HepG2 (cell line): ENCODE results near the gene GPR162. TPM values are rescaled to one million over a fixed set of nuclear protein-coding genes. Genes with fewer than 3 reads are reported as not detected.

Source experiments
- CENPX ChIP-seq: sonication (generic); formaldehyde crosslinking; IDR thresholded peaks from 2 replicates; pipeline ENCODE4 v1.9.0; 2021; ENCODE audit warnings: mild to moderate bottlenecking, missing genetic modification reagents, moderate library complexity
- MYC ChIP-seq: sonication (generic); formaldehyde crosslinking; IDR thresholded peaks from 2 replicates; pipeline ENCODE4 v1.9.0; 2021; ENCODE audit warnings: missing genetic modification reagents, borderline replicate concordance
- ZFP36L1 ChIP-seq: sonication (generic); formaldehyde crosslinking; IDR thresholded peaks from 2 replicates; pipeline ENCODE4 v1.8.0; 2022; ENCODE audit warnings: mild to moderate bottlenecking, missing genetic modification reagents, moderate library complexity
- ZNF142 ChIP-seq: sonication (generic); formaldehyde crosslinking; IDR thresholded peaks from 2 replicates; pipeline ENCODE4 v1.4.0; 2020; ENCODE audit warnings: missing genetic modification reagents
- ZNF280D ChIP-seq: sonication (generic); formaldehyde crosslinking; IDR thresholded peaks from 2 replicates; pipeline ENCODE4 v1.5.1; 2020; ENCODE audit warnings: mild to moderate bottlenecking, missing genetic modification reagents
- ZNF407 ChIP-seq: sonication (generic); formaldehyde crosslinking; IDR thresholded peaks from one replicate; pipeline ENCODE4 v1.5.1; 2020; ENCODE audit warnings: mild to moderate bottlenecking, missing genetic modification reagents; ENCODE audit errors: not compliant biosample characterization
- ZNF770 ChIP-seq: sonication (generic); formaldehyde crosslinking; IDR thresholded peaks from 2 replicates; pipeline ENCODE4 v1.5.0; 2020; ENCODE audit warnings: mild to moderate bottlenecking, missing genetic modification reagents
- polyA plus RNA-seq, 8 experiments: library from polyadenylated mRNA; depleted of rRNA in 3 of 8; stranded (reverse) in 7 of 8; unstranded in 1 of 8; fragments of >200 nt; fragmentation: Illumina TruSeq in 4 of 8; extraction: Trizol in 4 of 8; gene quantifications; 2 replicates each; pipeline versions ENCODE4 v1.2.1 to v1.2.3, GENCODE V29; 2011 to 2016; ENCODE audit warnings: low read depth in 4 of 8, missing spikeins in 1 of 8, mixed read lengths in 1 of 8; ENCODE audit not compliant: insufficient read depth in 1 of 8
- total RNA-seq, 5 experiments: library from RNA; depleted of rRNA; stranded (reverse); fragments of >200 nt; fragmentation: Illumina TruSeq; extraction: Trizol; gene quantifications; 2 replicates each; pipeline ENCODE4 v1.2.3, GENCODE V29; 2016; ENCODE audit warnings: low read depth in 1 of 5

GPR162 gene
- total and polyA plus RNA-seq, 2 of the 13 experiments (the other 11 are each of a cell fraction or from before 2014, with no cell fraction given) = 0.08 TPM; not detected in 1

GRCh38 chr12:6866920-6867412, 45.3 kb downstream of the GPR162 start (continued):
- TF ChIP-seq ZNF770 (no peak), ZFP36L1 (CRISPR knock-in tag) (no peak), ZNF142 (no peak), MYC (CRISPR knock-in tag) (0 out of 2 replicates have a peak, but pooled peaks have one; percentile 5), CENPX (CRISPR knock-in tag) (no peak), ZNF280D (CRISPR knock-in tag) (no peak), ZNF407 (CRISPR knock-in tag) (peak; percentile 9)
